Endodermal cell (in vitro differentiated cells): ENCODE measurements around the gene SYNE1. TPM values are rescaled to one million over a fixed set of nuclear protein-coding genes. Genes with fewer than 3 reads are reported as not detected.

Experiments used
- DNase-seq: peaks from one replicate; pipeline ENCODE4 v3.0.0-alpha.2; 2017
- H3K27ac ChIP-seq: 2 replicates; pipeline ENCODE4 v1.5.1; 2013; ENCODE audit warnings: mild to moderate bottlenecking, low read depth, low read length, moderate library complexity
- H3K27me3 ChIP-seq: 2 replicates; pipeline ENCODE4 v1.6.1; 2013; ENCODE audit warnings: mild to moderate bottlenecking, low read length, moderate library complexity; ENCODE audit not compliant: insufficient read depth, control insufficient read depth, poor library complexity, severe bottlenecking
- H3K36me3 ChIP-seq: 2 replicates; pipeline ENCODE4 v1.7.0; 2013; ENCODE audit warnings: mild to moderate bottlenecking, low read length, moderate library complexity; ENCODE audit not compliant: control insufficient read depth, insufficient read depth
- H3K4me1 ChIP-seq: one replicate; pipeline ENCODE4 v1.7.0; 2013; ENCODE audit warnings: low read length; ENCODE audit not compliant: control insufficient read depth, insufficient read depth
- H3K4me3 ChIP-seq: 2 replicates; pipeline ENCODE4 v1.5.1; 2013; ENCODE audit warnings: mild to moderate bottlenecking, low read length, moderate library complexity
- H3K9ac ChIP-seq: 2 replicates; pipeline ENCODE4 v1.6.1; 2013; ENCODE audit warnings: mild to moderate bottlenecking, low read length, moderate library complexity; ENCODE audit not compliant: poor library complexity, severe bottlenecking; ENCODE audit errors: extremely low read depth
- H3K9me3 ChIP-seq: 2 replicates; pipeline ENCODE4 v1.6.1; 2013; ENCODE audit warnings: mild to moderate bottlenecking, low read length, moderate library complexity; ENCODE audit not compliant: control insufficient read depth
- H3K27ac Mint-ChIP-seq: 2 replicates; pipeline ENCODE4 v1.8.0; 2020; ENCODE audit warnings: mixed read lengths
- H3K27me3 Mint-ChIP-seq: 2 replicates; pipeline ENCODE4 v1.8.0; 2021; ENCODE audit warnings: mild to moderate bottlenecking, mixed read lengths; ENCODE audit not compliant: insufficient read depth
- H3K36me3 Mint-ChIP-seq: 2 replicates; pipeline ENCODE4 v1.8.0; 2020; ENCODE audit warnings: low read depth, mixed read lengths
- H3K4me1 Mint-ChIP-seq: 2 replicates; pipeline ENCODE4 v1.8.0; 2020; ENCODE audit warnings: mixed read lengths
- H3K4me3 Mint-ChIP-seq: 2 replicates; pipeline ENCODE4 v1.8.0; 2020; ENCODE audit warnings: mild to moderate bottlenecking, moderate library complexity, mixed read lengths
- H3K9me3 Mint-ChIP-seq: 2 replicates; pipeline ENCODE4 v1.8.0; 2020; ENCODE audit warnings: mild to moderate bottlenecking, mixed read lengths
- WGBS, 2 experiments: methylation state at CpG; one replicate each; pipeline versions ENCODE4 v1.1.5 to v1.1.7; 2013; ENCODE audit warnings: missing lambda C conversion rate in 2 of 2, mixed read lengths in 1 of 2; ENCODE audit not compliant: insufficient coverage in 1 of 2, insufficient read length in 1 of 2; 5-methylcytosine and 5-hydroxymethylcytosine counted together
- total RNA-seq, 2 donors: library from RNA; stranded (reverse); fragmentation: NEBNext Ultra II Directional in 1 of 2; extraction: Animal tissue kit (Norgen Biotek cat#: 25700) in 1 of 2; gene quantifications; 2 replicates in 1 of 2; 3 replicates in 1 of 2; pipeline ENCODE4 v1.2.1, GENCODE V29; 2021
- TF ChIP-seq, protein P1 (sequence below): fragments of 200-600 bp; sonication (generic); conservative IDR thresholded peaks from 2 replicates; pipeline ENCODE4 v1.5.0; 2021; ENCODE audit warnings: antibody characterized with exemption, mild to moderate bottlenecking

Gene SYNE1
- total RNA-seq, 2 donors from 2014 or later: 7.9 to 9.5 TPM

GRCh38 chr6:152118678-152119077, 518.5 kb downstream of the SYNE1 start:
- WGBS, 2 experiments: 92% methylated on average over 5 of the region's 5 CpGs; no CpG with 5 or more reads in 1 of the 2 experiments
- Mint-ChIP-seq H3K27me3 (no peaks in the 10 kb centered on the region), H3K4me1 (no peaks in the 10 kb centered on the region), H3K27ac (no peak overlapping the region), H3K4me3 (no peak overlapping the region), H3K36me3 (no peaks in the 10 kb centered on the region), H3K9me3 (no peaks in the 10 kb centered on the region)
- H3K4me1 ChIP-seq: no peaks in the 10 kb centered on the region
- no peak overlapping the region for H3K27ac ChIP-seq
- no peak overlapping the region for H3K9ac ChIP-seq
- no peaks in the 10 kb centered on the region for H3K27me3 ChIP-seq
- no peak overlapping the region for H3K4me3 ChIP-seq
- no peaks in the 10 kb centered on the region for H3K9me3 ChIP-seq
- TF ChIP-seq, protein P1, sequence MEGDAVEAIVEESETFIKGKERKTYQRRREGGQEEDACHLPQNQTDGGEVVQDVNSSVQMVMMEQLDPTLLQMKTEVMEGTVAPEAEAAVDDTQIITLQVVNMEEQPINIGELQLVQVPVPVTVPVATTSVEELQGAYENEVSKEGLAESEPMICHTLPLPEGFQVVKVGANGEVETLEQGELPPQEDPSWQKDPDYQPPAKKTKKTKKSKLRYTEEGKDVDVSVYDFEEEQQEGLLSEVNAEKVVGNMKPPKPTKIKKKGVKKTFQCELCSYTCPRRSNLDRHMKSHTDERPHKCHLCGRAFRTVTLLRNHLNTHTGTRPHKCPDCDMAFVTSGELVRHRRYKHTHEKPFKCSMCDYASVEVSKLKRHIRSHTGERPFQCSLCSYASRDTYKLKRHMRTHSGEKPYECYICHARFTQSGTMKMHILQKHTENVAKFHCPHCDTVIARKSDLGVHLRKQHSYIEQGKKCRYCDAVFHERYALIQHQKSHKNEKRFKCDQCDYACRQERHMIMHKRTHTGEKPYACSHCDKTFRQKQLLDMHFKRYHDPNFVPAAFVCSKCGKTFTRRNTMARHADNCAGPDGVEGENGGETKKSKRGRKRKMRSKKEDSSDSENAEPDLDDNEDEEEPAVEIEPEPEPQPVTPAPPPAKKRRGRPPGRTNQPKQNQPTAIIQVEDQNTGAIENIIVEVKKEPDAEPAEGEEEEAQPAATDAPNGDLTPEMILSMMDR: peak; percentile 55
- no peak for DNase-seq
- H3K36me3 ChIP-seq: peaks cover 3% of the 10 kb centered on the region

DNA sequence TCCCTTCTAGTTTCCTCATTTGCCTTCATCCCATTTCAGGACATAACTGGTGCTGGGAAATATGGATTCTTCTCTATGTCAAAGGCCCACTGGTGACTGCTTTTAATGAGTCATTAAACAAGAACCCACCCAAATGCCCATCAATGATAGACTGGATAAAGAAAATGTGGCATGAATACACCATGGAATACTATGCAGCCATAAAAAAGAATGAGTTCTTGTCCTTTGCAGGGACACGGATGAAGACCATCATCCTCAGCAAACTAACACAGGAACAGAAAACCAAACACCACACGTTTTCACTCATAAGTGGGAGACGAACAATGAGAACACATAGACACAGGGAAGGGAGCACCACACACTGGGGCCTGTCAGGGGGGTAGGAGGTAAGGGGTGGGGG, 518.9 kb downstream of the SYNE1 start:
- H3K9me3 Mint-ChIP-seq: no peaks in the 10 kb centered on the region

GRCh38 chr6:152117156-152118133, 519.7 kb downstream of the SYNE1 start:
- H3K4me3 ChIP-seq: no peak overlapping the region
- no peaks in the 10 kb centered on the region for H3K27me3 Mint-ChIP-seq
- peaks cover 3% of the 10 kb centered on the region for H3K36me3 ChIP-seq
- no peaks in the 10 kb centered on the region for H3K27me3 ChIP-seq
- H3K9ac ChIP-seq: no peak overlapping the region
- H3K36me3 Mint-ChIP-seq: no peaks in the 10 kb centered on the region
- H3K27ac ChIP-seq: no peak overlapping the region
- H3K9me3 ChIP-seq: no peaks in the 10 kb centered on the region
- TF ChIP-seq, protein P1: no peak
- H3K4me1 ChIP-seq: no peaks in the 10 kb centered on the region
- no peak overlapping the region for H3K27ac Mint-ChIP-seq
- no peak for DNase-seq
- no peaks in the 10 kb centered on the region for H3K9me3 Mint-ChIP-seq
- no peak overlapping the region for H3K4me3 Mint-ChIP-seq
- WGBS, 2 experiments: 92 to 96% methylated on average over 8 to 9 of the region's 9 CpGs
- peaks cover under 1% of the 10 kb centered on the region for H3K4me1 Mint-ChIP-seq

More for the DNA sequence above, 518.9 kb downstream of the SYNE1 start:
- Histone ChIP-seq H3K9me3 (no peaks in the 10 kb centered on the region), H3K27me3 (no peaks in the 10 kb centered on the region), H3K36me3 (peaks cover 3% of the 10 kb centered on the region), H3K4me1 (no peaks in the 10 kb centered on the region), H3K27ac (no peak overlapping the region), H3K4me3 (no peak overlapping the region), H3K9ac (no peak overlapping the region)
- no peak for DNase-seq
- H3K36me3 Mint-ChIP-seq: no peaks in the 10 kb centered on the region
- H3K27me3 Mint-ChIP-seq: no peaks in the 10 kb centered on the region
- no peaks in the 10 kb centered on the region for H3K4me1 Mint-ChIP-seq
- WGBS, 2 experiments: 94% methylated on average over 3 of the region's 3 CpGs; no CpG with 5 or more reads in 1 of the 2 experiments
- H3K27ac Mint-ChIP-seq: no peak overlapping the region
- TF ChIP-seq, protein P1: no peak
- no peak overlapping the region for H3K4me3 Mint-ChIP-seq
